GM19372 (cell line): ENCODE results near the gene CDKL1.
"Not testable (repeated sequence)": the region's sequence is repeated elsewhere in the genome, so short reads cannot be mapped to it uniquely, and the experiment has no call there.

Experiments
- ATAC-seq: cut with Tn5 transposase; IDR thresholded peaks from one replicate; pipeline ENCODE4 v1.9.1; 2021; ENCODE audit warnings: mild to moderate bottlenecking, low read depth, moderate library complexity; ENCODE audit not compliant: unreplicated experiment

Gene CDKL1

DNA sequence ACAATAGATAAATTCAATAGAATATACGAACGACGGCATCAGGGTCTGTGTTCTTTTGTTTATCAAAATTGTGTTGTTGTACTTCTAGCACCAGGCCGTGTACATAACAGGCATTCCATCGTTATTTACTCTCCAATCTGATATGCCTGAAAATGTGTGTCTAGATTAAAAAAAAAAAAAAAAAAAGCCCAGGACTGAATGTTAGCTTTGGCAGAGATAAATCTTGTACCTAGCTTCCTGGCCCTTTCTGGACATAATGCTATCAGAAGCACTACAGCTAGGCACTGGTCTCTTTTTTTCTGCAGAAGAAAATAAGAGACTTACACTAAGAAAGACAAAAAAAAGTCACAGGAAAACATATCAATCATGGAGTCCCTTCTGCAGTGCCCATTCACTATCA lies 37.0 kb downstream of the CDKL1 start:
- no peak for ATAC-seq

DNA sequence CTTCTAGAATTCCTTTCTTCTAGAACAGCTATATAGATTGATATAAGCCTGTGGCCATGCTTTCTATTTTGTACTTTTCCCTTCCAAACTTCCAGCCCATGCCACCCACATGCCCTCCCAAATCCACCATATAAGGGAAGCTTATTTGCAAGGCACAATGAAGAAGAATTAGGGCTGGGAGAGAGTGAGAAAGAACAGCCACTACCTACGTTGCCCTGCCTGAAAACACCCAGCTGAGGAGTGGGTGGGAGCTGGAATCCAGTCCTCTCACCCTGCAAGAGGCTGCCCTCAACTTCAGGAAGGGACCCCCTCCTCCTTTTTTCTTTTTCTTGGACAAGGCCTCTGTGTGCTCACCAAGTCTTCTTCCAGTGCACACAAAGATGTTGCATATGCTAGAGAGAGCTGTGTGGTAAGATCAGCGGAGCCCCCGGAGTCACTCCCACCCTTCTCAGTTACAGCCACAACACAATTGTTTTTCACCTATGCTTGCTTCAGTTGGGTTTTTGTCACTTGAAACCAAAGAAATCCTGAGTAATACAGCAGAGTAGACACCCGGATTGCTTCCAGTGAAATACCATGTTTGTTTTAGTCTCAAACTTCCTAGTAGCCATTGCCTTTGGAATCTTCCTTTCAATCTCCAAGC lies 38.8 kb downstream of the CDKL1 start:
- no peak for ATAC-seq

DNA sequence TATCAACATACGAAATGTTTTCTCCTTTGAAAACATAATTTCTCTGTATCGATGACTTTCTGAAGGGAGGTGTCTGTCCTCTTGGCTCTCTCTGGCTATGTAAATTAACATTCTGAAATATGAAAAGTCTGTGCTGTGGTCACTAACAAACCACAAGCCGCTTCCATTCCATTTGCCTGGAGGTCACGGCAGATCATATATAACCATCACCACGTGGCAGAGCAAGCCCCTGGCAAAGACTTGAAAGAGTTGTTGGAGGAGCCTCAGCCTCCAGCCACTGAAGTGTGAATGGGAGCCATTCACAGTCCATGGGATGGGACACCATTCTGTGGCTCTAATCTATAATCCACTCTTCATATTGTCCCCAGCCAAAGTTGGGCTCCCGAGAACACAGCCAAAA lies 39.6 kb downstream of the CDKL1 start:
- no peak for ATAC-seq

DNA sequence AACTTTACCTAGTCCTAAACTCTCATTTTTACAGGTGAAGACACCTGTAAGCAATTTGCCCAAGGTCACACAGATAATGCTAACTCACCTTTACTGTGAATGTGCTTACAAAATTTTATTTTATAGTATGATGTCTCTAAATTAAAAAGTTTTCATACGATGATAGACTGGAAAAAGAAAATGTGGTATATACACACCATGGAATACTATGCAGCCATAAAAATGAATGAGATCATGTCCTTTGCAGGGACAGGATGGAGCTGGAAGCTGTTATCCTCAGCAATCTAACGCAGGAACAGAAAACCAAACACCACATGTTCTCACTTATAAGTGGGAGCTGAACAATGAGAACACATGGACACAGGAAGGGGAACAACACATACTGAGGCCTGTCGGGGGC lies 40.4 kb downstream of the CDKL1 start:
- not testable (repeated sequence) for ATAC-seq

GRCh38 chr14:50355692-50356091 lies 41.0 kb downstream of the CDKL1 start:
- ATAC-seq = no peak

- no peak for ATAC-seq
Observed at GRCh38 chr14:50354527-50354926, 42.2 kb downstream of the CDKL1 start.

DNA sequence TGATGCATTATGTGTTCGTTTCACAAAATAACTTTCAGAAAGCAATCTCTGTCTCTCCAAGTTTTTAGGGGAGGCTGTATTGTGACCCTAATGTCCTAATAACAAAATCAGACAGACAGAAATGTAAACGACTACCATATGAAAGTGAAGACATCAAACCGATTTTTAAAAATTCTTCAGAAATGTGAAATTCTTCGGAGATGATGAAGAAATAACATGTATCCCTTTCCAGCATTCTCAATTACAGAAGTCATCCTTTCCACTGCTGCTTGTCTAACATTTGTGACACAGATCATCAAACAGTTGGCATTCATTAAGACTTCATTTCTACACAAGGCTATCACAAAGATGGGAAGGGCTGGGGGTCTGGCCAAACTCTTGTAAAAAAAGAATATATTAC lies 43.6 kb downstream of the CDKL1 start:
- no peak for ATAC-seq

DNA sequence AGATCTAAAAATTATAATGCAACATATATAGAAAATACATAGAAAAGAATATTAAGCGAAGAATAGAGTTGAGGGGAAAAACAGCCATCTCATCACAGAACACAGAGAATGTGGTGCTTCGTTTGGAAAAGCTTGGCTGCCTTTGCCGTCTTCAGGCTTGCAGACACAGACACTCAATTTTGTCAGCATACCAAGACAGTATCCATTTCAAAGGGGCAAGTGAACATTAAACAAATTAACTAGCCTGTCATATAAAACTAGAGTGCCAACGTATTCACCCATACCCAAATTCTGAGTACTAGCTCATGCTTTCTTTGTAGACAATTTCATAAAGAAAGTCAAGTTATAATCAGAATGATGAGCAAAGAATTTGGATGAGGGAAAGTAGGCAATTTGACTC lies 44.1 kb downstream of the CDKL1 start:
- ATAC-seq = no peak

DNA sequence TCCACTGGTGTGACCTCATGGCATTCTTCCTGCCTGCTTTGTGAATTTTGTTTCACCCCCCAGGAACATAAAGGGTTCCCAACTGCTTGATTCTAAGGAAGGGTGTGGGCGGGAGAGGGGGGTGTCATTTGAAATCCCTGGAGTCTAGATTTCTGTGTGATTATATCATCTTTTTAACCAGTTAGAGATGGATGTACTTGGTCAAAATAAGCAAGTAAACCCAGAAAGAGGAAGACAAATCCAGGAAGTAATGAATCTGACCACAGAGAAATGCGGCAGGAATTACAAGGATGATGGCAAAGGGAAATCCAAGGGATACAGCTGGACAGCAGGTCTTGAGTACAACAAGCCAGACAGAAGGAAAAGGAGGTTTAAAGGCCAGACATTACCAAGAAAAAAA lies 45.7 kb downstream of the CDKL1 start:
- no peak for ATAC-seq

- no peak for ATAC-seq
Observed at GRCh38 chr14:50348933-50349332, 47.7 kb downstream of the CDKL1 start.

- no peak for ATAC-seq
Observed at GRCh38 chr14:50347521-50347920, 49.2 kb downstream of the CDKL1 start.

GRCh38 chr14:50345846-50346422 lies 50.7 kb downstream of the CDKL1 start:
- ATAC-seq = no peak

DNA sequence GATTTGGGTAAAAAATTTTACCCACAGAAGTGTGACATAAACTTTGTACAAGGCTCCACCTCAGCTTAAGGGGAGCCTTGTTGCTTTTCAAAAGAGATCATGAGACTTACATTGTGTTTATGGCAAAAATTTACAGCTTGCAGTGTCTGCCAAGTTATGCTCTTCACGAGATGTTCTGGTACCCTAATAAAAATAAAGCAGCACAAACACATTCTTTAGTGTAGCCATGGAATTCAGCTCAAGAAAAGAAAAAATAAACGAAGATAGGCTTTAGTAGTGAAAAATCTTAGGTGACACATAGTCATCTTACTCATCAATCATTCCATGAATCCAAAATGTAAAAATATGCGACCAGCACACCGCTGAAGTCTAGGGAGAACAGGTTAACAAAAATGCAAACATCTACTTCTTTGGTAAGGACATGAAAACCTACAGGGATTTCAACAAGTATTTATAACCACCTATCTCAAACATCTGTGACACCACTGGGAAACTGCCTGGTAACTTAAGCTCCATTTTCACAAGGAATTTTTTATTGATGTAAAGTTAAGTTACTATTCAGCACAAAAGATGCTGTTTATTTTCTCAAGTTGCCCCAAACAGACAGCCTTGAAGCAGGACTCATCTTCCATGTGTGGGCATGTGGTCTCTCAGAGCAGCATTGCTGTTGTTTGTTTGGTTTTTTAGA lies 51.7 kb downstream of the CDKL1 start:
- no peak for ATAC-seq

DNA sequence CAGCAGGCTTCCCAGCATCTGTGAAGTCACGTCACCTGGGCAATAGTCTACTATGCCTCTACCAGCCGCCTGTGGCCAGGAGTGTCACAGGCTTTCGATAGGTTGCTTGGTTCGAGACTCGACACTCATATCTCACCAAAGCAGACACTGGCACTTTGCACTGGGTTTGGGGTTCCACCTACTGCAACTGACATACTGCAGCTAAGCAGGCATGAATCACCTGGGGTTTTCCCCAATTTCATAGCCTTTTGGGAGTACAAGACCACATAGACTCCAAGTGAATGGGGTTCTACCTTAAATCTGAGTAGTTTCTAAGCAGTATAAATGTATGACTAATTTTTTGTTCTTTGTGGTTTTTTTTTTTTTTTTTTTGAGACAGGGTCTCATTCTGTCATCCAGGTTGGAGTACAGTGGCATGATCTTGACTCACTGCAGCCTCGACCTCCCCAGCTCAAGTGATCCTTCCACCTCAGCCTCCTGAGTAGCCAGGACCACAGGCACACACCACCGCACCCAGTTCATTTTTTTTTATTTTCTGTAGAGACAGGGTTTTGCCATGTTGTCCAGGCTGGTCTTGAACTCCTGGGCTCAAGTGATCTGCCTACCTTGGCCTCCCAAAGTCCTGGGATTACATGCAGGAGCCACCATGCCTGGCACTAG lies 52.4 kb downstream of the CDKL1 start:
- ATAC-seq = no peak

- no peak for ATAC-seq
Observed at GRCh38 chr14:50343434-50343833, 53.2 kb downstream of the CDKL1 start.

DNA sequence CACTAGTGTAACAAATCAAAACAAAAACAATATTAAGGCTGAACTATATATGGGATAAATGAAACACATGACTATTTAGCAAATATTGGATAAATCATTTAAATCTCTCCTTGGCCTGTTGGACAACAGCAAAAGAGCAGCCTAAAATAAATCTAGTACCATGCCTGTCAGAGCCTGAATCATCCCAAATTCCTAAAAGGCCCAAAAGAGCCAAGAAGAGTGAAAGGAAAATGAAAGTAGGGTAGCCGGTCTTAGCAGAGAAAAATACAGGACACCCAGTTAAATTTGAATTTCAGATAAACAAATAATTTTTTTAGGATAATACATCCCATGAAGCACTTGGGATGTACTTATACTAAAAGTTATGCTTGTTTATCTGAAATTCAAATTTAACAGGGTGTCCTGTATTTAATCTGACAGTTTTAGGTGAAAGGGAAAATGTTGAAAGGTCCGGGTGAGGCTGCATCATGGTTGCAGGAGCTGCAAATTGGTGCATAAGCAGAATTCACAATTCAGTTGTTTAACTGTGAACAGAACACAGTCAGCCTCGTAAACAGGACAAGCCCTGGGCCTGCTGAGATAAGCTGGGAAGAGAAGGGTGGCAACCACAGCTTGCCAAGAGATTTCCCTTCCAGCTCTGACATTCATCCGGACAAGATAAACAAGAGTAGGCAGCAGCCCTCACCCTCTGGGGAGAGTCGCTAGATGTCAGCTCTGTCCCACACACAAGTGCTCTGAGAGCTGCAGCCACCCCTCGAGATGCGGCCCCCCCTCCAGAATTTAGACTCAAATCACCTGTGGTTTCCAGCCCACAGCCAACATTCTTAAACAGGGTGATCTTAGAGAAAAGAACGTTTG lies 54.2 kb downstream of the CDKL1 start:
- no peak for ATAC-seq

DNA sequence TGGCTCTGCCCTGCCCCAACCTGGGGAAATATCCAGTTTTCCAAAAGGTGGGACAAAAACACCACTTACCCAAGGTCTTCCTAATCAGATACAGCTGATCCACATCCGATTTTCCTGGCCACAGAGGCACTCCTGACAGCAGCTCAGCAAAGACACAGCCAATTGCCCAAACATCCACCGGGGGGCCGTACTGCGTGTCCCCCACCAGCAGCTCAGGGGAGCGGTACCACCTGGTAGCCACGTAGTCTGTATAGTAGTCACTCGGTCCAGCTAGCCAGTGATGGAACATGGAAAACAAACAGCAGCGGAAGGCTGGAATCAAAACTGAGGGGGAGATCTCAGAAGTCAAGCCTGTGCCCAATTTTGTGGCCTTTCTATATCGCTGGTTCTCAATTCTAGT lies 55.7 kb downstream of the CDKL1 start:
- no peak for ATAC-seq

GRCh38 chr14:50340045-50340444 lies 56.6 kb downstream of the CDKL1 start:
- no peak for ATAC-seq

DNA sequence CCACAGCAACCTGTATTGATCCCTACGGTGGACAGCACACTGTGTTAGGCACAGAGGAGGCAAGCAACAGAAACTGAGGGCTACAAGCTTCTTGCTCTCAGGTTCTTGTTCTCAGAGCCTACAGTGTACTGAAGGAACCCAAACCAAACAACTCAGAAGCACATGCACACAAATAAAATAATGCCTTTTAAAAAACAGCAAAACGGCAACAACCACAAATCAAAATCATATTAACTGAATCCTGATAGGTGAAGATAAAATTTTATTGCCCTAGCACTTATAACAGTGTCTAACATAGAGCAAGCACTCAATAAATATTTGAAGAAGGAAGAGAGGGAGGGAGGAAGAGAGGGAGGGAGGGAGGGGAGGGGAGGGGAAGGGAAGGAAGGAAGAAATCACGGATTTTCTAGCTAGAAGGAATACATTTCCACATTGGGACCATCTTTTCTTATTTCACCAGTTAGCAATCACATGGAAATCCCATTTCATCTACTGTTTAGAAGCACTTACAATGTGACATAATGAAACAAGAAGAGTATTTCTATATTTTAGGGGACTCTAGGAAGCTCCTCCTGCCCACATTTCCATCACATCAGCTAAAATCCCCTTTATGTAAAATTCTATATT lies 57.4 kb downstream of the CDKL1 start:
- no peak for ATAC-seq

- ATAC-seq = no peak
Observed at GRCh38 chr14:50338587-50338986, 58.1 kb downstream of the CDKL1 start.
